Activated T-cell treated with anti-CD3 and anti-CD28 coated beads for 48 hours (primary cell): Measurements from ENCODE around the gene QSOX2.

Source experiments
- DNase-seq: peaks from one replicate; pipeline ENCODE4 v3.0.0-alpha.2; 2020; ENCODE audit warnings: low read depth

QSOX2 gene

GRCh38 chr9:136264441-136265405 lies 19.1 kb upstream of the QSOX2 start:
- DNase-seq, result no peak

- no peak for DNase-seq
Observed at GRCh38 chr9:136264031-136264430, 18.4 kb upstream of the QSOX2 start.

- no peak for DNase-seq
Observed at GRCh38 chr9:136262671-136263178, 17.1 kb upstream of the QSOX2 start.

GRCh38 chr9:136261686-136262430 lies 16.2 kb upstream of the QSOX2 start:
- DNase-seq, result no peak

- no peak for DNase-seq
Observed at GRCh38 chr9:136260936-136261472, 15.4 kb upstream of the QSOX2 start.

- DNase-seq, result no peak
Observed at GRCh38 chr9:136260521-136260920, 14.9 kb upstream of the QSOX2 start.

GRCh38 chr9:136259836-136260235 lies 14.2 kb upstream of the QSOX2 start:
- DNase-seq, result no peak

GRCh38 chr9:136259517-136259813 lies 13.9 kb upstream of the QSOX2 start:
- no peak for DNase-seq

GRCh38 chr9:136258786-136259516 lies 13.3 kb upstream of the QSOX2 start:
- no peak for DNase-seq

GRCh38 chr9:136258299-136258625 lies 12.7 kb upstream of the QSOX2 start:
- DNase-seq, result no peak

GRCh38 chr9:136257381-136258298 lies 12.0 kb upstream of the QSOX2 start:
- no peak for DNase-seq

GRCh38 chr9:136255896-136256890 lies 10.6 kb upstream of the QSOX2 start:
- DNase-seq, result no peak

- no peak for DNase-seq
Observed at GRCh38 chr9:136255166-136255538, 9.5 kb upstream of the QSOX2 start.

- no peak for DNase-seq
Observed at GRCh38 chr9:136254381-136255165, 9.0 kb upstream of the QSOX2 start.

- DNase-seq, result no peak
Observed at GRCh38 chr9:136253246-136254130, 7.9 kb upstream of the QSOX2 start.

- no peak for DNase-seq
Observed at GRCh38 chr9:136252846-136253245, 7.2 kb upstream of the QSOX2 start.

- DNase-seq, result no peak
Observed at GRCh38 chr9:136252281-136252680, 6.7 kb upstream of the QSOX2 start.
